HEK293 (cell line): ENCODE data around the gene STMP1.

Experiments
- CTCF ChIA-PET: fragments of 350-600 bp; formaldehyde crosslinking; extraction: SDS; loops from one replicate; lab custom pipeline; 2021; ENCODE audit warnings: antibody characterized with exemption; lab: Yijun Ruan, JAX
- POLR2A ChIA-PET: fragments of 300-600 bp; formaldehyde crosslinking; extraction: SDS; loops from one replicate; lab custom pipeline; 2020; ENCODE audit warnings: antibody characterized with exemption, inconsistent platforms; lab: Yijun Ruan, JAX
- H3K27ac ChIP-seq: fragments of 200-500 bp; sonication (Bioruptor generic); 2 replicates; pipeline ENCODE4 v1.5.1; 2014; ENCODE audit warnings: low read depth, low read length, control low read depth, inconsistent platforms; ENCODE audit errors: extremely low read depth
- H3K36me3 ChIP-seq, 2 experiments: fragments of 200-500 bp in 1 of 2; sonication (Bioruptor generic) in 1 of 2; 1 replicate in 1 of 2; 2 replicates in 1 of 2; pipeline ENCODE4 v1.5.1; 2014 to 2017; ENCODE audit warnings: inconsistent platforms in 2 of 2, low read length in 2 of 2; ENCODE audit not compliant: control insufficient read depth in 2 of 2, insufficient read depth in 1 of 2
- H3K4me1 ChIP-seq: fragments of 200-500 bp; sonication (Bioruptor generic); 2 replicates; pipeline ENCODE4 v1.5.1; 2014; ENCODE audit warnings: mild to moderate bottlenecking, low read length, inconsistent platforms; ENCODE audit not compliant: control insufficient read depth, insufficient read depth
- H3K4me3 ChIP-seq: 2 replicates; pipeline ENCODE4 v1.5.1; 2011; ENCODE audit warnings: low read depth, mild to moderate bottlenecking, control low read depth, low read length, moderate library complexity
- H3K9me3 ChIP-seq: fragments of 200-500 bp; sonication (Bioruptor generic); 2 replicates; pipeline ENCODE4 v1.5.1; 2014; ENCODE audit warnings: low read depth, low read length, inconsistent platforms; ENCODE audit not compliant: control insufficient read depth, insufficient read depth
- BCL11A ChIP-seq: fragments of 450-650 bp; formaldehyde crosslinking; IDR thresholded peaks from 2 replicates; pipeline ENCODE4 v1.5.1; 2016; ENCODE audit warnings: low read depth, missing biosample characterization, missing genetic modification characterization
- FEZF1 ChIP-seq: fragments of 450-650 bp; formaldehyde crosslinking; IDR thresholded peaks from 2 replicates; pipeline ENCODE4 v1.5.1; 2016; ENCODE audit warnings: missing biosample characterization, missing genetic modification characterization
- GLIS1 ChIP-seq: fragments of 450-650 bp; formaldehyde crosslinking; IDR thresholded peaks from 2 replicates; pipeline ENCODE4 v1.5.1; 2016; ENCODE audit warnings: missing biosample characterization, missing genetic modification characterization
- KLF7 ChIP-seq: fragments of 450-650 bp; formaldehyde crosslinking; IDR thresholded peaks from 2 replicates; pipeline ENCODE4 v1.5.1; 2016; ENCODE audit warnings: missing biosample characterization, missing genetic modification characterization, borderline replicate concordance
- KLF9 ChIP-seq: fragments of 450-650 bp; formaldehyde crosslinking; IDR thresholded peaks from 2 replicates; pipeline ENCODE4 v1.5.1; 2016; ENCODE audit warnings: missing biosample characterization, missing genetic modification characterization, low read depth
- PRDM4 ChIP-seq: fragments of 450-650 bp; formaldehyde crosslinking; IDR thresholded peaks from 2 replicates; pipeline ENCODE4 v1.5.1; 2017; ENCODE audit warnings: missing biosample characterization, missing genetic modification characterization
- TRIM28 ChIP-seq: IDR thresholded peaks from 2 replicates; pipeline ENCODE4 v1.6.1; 2011; ENCODE audit warnings: low read length, control low read depth, borderline replicate concordance
- TSHZ1 ChIP-seq: fragments of 450-650 bp; formaldehyde crosslinking; IDR thresholded peaks from 2 replicates; pipeline ENCODE4 v1.5.1; 2016; ENCODE audit warnings: missing biosample characterization, missing genetic modification characterization, borderline replicate concordance
- ZBTB20 ChIP-seq: fragments of 450-650 bp; formaldehyde crosslinking; IDR thresholded peaks from 2 replicates; pipeline ENCODE4 v1.5.1; 2016; ENCODE audit warnings: missing biosample characterization, missing genetic modification characterization
- ZNF18 ChIP-seq: fragments of 450-650 bp; formaldehyde crosslinking; IDR thresholded peaks from 2 replicates; pipeline ENCODE4 v1.5.1; 2016; ENCODE audit warnings: missing biosample characterization, missing genetic modification characterization
- ZNF292 ChIP-seq: fragments of 450-650 bp; formaldehyde crosslinking; IDR thresholded peaks from 2 replicates; pipeline ENCODE4 v1.5.1; 2016; ENCODE audit warnings: low read depth, missing biosample characterization, missing genetic modification characterization, borderline replicate concordance
- ZNF555 ChIP-seq: fragments of 450-650 bp; formaldehyde crosslinking; conservative IDR thresholded peaks from 2 replicates; pipeline ENCODE4 v1.5.1; 2017; ENCODE audit warnings: missing biosample characterization, mild to moderate bottlenecking, missing genetic modification characterization, inconsistent platforms
- ZNF561 ChIP-seq: fragments of 450-650 bp; IDR thresholded peaks from 2 replicates; pipeline ENCODE4 v1.5.1; 2018; ENCODE audit warnings: missing biosample characterization, missing genetic modification characterization, borderline replicate concordance
- ZNF664 ChIP-seq: fragments of 450-650 bp; formaldehyde crosslinking; IDR thresholded peaks from 2 replicates; pipeline ENCODE4 v1.5.1; 2016; ENCODE audit warnings: missing biosample characterization, missing genetic modification characterization
- ZSCAN30 ChIP-seq: fragments of 450-650 bp; IDR thresholded peaks from 2 replicates; pipeline ENCODE4 v1.5.1; 2018; ENCODE audit warnings: missing biosample characterization, mild to moderate bottlenecking, missing genetic modification characterization, moderate library complexity
- ZXDB ChIP-seq: fragments of 450-650 bp; formaldehyde crosslinking; IDR thresholded peaks from 2 replicates; pipeline ENCODE4 v1.5.1; 2016; ENCODE audit warnings: missing biosample characterization, missing genetic modification characterization

The STMP1 gene

GRCh38 chr7:135716677-135717238 is 54.4 kb downstream of the STMP1 start (continued):
- TF ChIP-seq ZNF18, result peak; percentile 87
- TF ChIP-seq ZXDB (tag by site-specific recombination), result peak; percentile 96
- TF ChIP-seq PRDM4 (tag by site-specific recombination), result peak; percentile 96
- peak; percentile 93 for TF ChIP-seq TSHZ1 (tag by site-specific recombination)
- peak; percentile 96 for TF ChIP-seq ZSCAN30 (tag by site-specific recombination)
- TF ChIP-seq ZNF664 (tag by site-specific recombination), result peak; percentile 92
- peak; percentile 88; the same call in 1 of the 2 replicates for TF ChIP-seq ZNF561 (tag by site-specific recombination)
- peak; percentile 49 for TF ChIP-seq KLF9 (tag by site-specific recombination)
- TF ChIP-seq TRIM28, result peak; percentile 57; the same call in 1 of the 2 replicates
- no peak for TF ChIP-seq ZNF555 (tag by site-specific recombination)
- TF ChIP-seq, all 188 proteins: peak for 74

GRCh38 chr7:135717693-135718092 is 55.4 kb downstream of the STMP1 start:
- ChIA-PET POLR2A (no interaction called here), CTCF (interaction anchor here (0.8 to 1.0 kb wide), 2 partner anchors 11 to 44 kb away, joined by 3 read pairs; no protein-coding TSS in a partner anchor)
- Histone ChIP-seq H3K4me3 (no peak overlapping the region), H3K9me3 (no peaks in the 10 kb centered on the region), H3K36me3 (peaks cover 0 to 39% of the 10 kb centered on the region in 2 experiments; a peak in 1 of 3 replicates), H3K4me1 (peaks cover 10% of the 10 kb centered on the region), H3K27ac (no peak overlapping the region)
- TF ChIP-seq KLF7 (tag by site-specific recombination), result no peak
- TF ChIP-seq ZBTB20 (tag by site-specific recombination), result 0 out of 2 replicates have a peak, but pooled peaks have one; percentile 16
- TF ChIP-seq GLIS1 (tag by site-specific recombination), result peak; percentile 66
- TF ChIP-seq BCL11A (tag by site-specific recombination), result no peak
- TF ChIP-seq ZNF292 (tag by site-specific recombination), result no peak
- TF ChIP-seq FEZF1, result peak; percentile 20; the same call in 1 of the 2 replicates
- TF ChIP-seq, all 188 proteins: peak for 3
